Lung (tissue), 16 donors: ENCODE data around the gene RFX3. TPM values are rescaled to one million over a fixed set of nuclear protein-coding genes. Genes with fewer than 3 reads are reported as not detected.

Source experiments
- ATAC-seq: fragments of 200-7000 bp; cut with Tn5 transposase; one replicate; pipeline ENCODE4 v1.9.1; 2020; ENCODE audit warnings: moderate number of reproducible peaks; ENCODE audit not compliant: insufficient read depth, low FRiP score
- DNase-seq, 3 donors: peaks; one replicate each; pipeline ENCODE4 v3.0.0-alpha.2; 2013 to 2017
- H3K27ac ChIP-seq, 2 donors: one replicate each; pipeline ENCODE4 v1.5.1; 2013; ENCODE audit warnings: mild to moderate bottlenecking in 2 of 2, moderate library complexity in 2 of 2, control low read depth in 1 of 2, inconsistent platforms in 1 of 2, low read depth in 1 of 2, low read length in 1 of 2
- H3K27me3 ChIP-seq, 3 donors: one replicate each; pipeline ENCODE4 v1.5.1; 2013; ENCODE audit warnings: low read length in 2 of 3; ENCODE audit not compliant: control insufficient read depth in 3 of 3, insufficient read depth in 3 of 3
- H3K36me3 ChIP-seq, 4 donors: one replicate each; pipeline ENCODE4 v1.5.1; 2013; ENCODE audit warnings: low read length in 4 of 4, mild to moderate bottlenecking in 1 of 4, moderate library complexity in 1 of 4; ENCODE audit not compliant: control insufficient read depth in 4 of 4, insufficient read depth in 4 of 4
- H3K4me1 ChIP-seq, 5 donors: one replicate each; pipeline ENCODE4 v1.5.1; 2013; ENCODE audit warnings: low read length in 5 of 5, mild to moderate bottlenecking in 2 of 5, moderate library complexity in 1 of 5; ENCODE audit not compliant: control insufficient read depth in 5 of 5, insufficient read depth in 5 of 5
- H3K4me3 ChIP-seq: one replicate; pipeline ENCODE4 v1.5.1; 2013; ENCODE audit warnings: mild to moderate bottlenecking, control low read depth, moderate library complexity
- H3K9ac ChIP-seq, 2 donors: one replicate each; pipeline ENCODE4 v1.5.1; 2013; ENCODE audit warnings: low read length in 2 of 2, control low read depth in 1 of 2; ENCODE audit not compliant: insufficient read depth in 1 of 2
- H3K9me3 ChIP-seq, 4 donors: one replicate each; pipeline ENCODE4 v1.5.1; 2013; ENCODE audit warnings: low read length in 3 of 4, mild to moderate bottlenecking in 1 of 4, moderate library complexity in 1 of 4; ENCODE audit not compliant: control insufficient read depth in 4 of 4, insufficient read depth in 3 of 4
- CTCF ChIP-seq: IDR thresholded peaks from 2 replicates; pipeline ENCODE4 v1.5.1; 2012; ENCODE audit warnings: mild to moderate bottlenecking; ENCODE audit errors: control extremely low read depth, extremely low read depth
- WGBS, 2 donors: extraction: QIAGEN DNeasy Blood & Tissue Kit; methylation state at CpG; one replicate each; pipeline ENCODE4 v1.1.7; 2013; 5-methylcytosine and 5-hydroxymethylcytosine counted together
- long read RNA-seq, 5 donors: transcript quantifications; one replicate each; lab custom pipeline, GENCODE V29; 2026
- polyA plus RNA-seq, 2 donors: library from polyadenylated mRNA; stranded (reverse); fragments of 200-250 nt; gene quantifications; one replicate each; pipeline ENCODE4 v1.2.1, GENCODE V29; 2013
- total RNA-seq, 2 donors: library from RNA; depleted of rRNA in 1 of 2; stranded (reverse); fragments of >200 nt in 1 of 2; gene quantifications; one replicate each; pipeline ENCODE4 v1.2.1, GENCODE V29; 2014 to 2021
- donor health status: control.
- donor health status: control.
- donor health status: Bipolar disorder and iron deficiency.
- donor health status: healthy.
- donor health status: DM: yes; HTN: yes; CAD: no.

RFX3 gene
- total RNA-seq (10 to 100 TPM; 24.7 to 45.8 TPM), polyA plus RNA-seq (1 to 10 TPM; 3.3 TPM)
- long read RNA-seq, donor 1, full-length matches to known transcripts, result 1 of 1 reads
- long read RNA-seq, donor 1, partial matches to known transcripts, result 0 of 1 reads
- long read RNA-seq, donor 1, other reads (novel, unspliced or antisense), result 0 of 1 reads
- long read RNA-seq, donor 2, result 0 reads
- long read RNA-seq, donor 3, result 0 reads
- long read RNA-seq, donor 4, partial matches to known transcripts, result 0 of 1 reads
- long read RNA-seq, donor 4, other reads (novel, unspliced or antisense), result 0 of 1 reads
- long read RNA-seq, donor 5, result 0 reads

- WGBS, 2 donors, result 1% methylated on average over 15 to 24 of the region's 24 CpGs
- ATAC-seq, result peak; percentile 91
- Histone ChIP-seq H3K27me3 (no peaks in the 10 kb centered on the region), H3K9ac (peak within 1 kb of the TSS; percentile 97 to 100), H3K4me1 (peaks cover 0 to 27% (median 6%) of the 10 kb centered on the region in 5 donors), H3K36me3 (peaks cover 0 to 13% (median 1%) of the 10 kb centered on the region in 4 donors), H3K9me3 (no peaks in the 10 kb centered on the region), H3K4me3 (peak within 1 kb of the TSS; percentile 88), H3K27ac (peak within 1 kb of the TSS; percentile 99 to 100)
- peak; percentile 97 to 98 (median 98) for DNase-seq
- TF ChIP-seq CTCF, result no peak
Observed at GRCh38 chr9:3525836-3526164, at the start of gene RFX3. RFX3 (minus strand) TSS chr9:3526001; CDS start chr9:3395588, 130,413 bp downstream.

GRCh38 chr9:3571500-3571899 lies 45.7 kb upstream of the RFX3 start:
- TF ChIP-seq CTCF, result no peak

GRCh38 chr9:3569529-3569928 lies 43.7 kb upstream of the RFX3 start:
- H3K4me1 ChIP-seq, result peaks cover 0 to 7% (median 0%) of the 10 kb centered on the region in 5 donors
- TF ChIP-seq CTCF, result no peak
- no peaks in the 10 kb centered on the region for H3K36me3 ChIP-seq
- ATAC-seq (no peak), DNase-seq (no peak)
- H3K27me3 ChIP-seq, result no peaks in the 10 kb centered on the region
- peaks cover 0 to 2% (median 0%) of the 10 kb centered on the region in 4 donors for H3K9me3 ChIP-seq
- H3K9ac ChIP-seq, result no peak overlapping the region
- H3K4me3 ChIP-seq, result no peak overlapping the region
- WGBS, 2 donors, result 94 to 100% methylated on average over 1 of the region's 1 CpG
- no peak overlapping the region for H3K27ac ChIP-seq

More at GRCh38 chr9:3571500-3571899, 45.7 kb upstream of the RFX3 start:
- Histone ChIP-seq H3K36me3 (no peaks in the 10 kb centered on the region), H3K9me3 (no peaks in the 10 kb centered on the region), H3K4me1 (peaks cover 0 to 7% (median 0%) of the 10 kb centered on the region in 5 donors), H3K27me3 (no peaks in the 10 kb centered on the region), H3K4me3 (no peak overlapping the region), H3K27ac (no peak overlapping the region), H3K9ac (no peak overlapping the region)
- WGBS, 2 donors, result 73 to 82% methylated on average over 1 of the region's 1 CpG
- DNase-seq (no peak), ATAC-seq (no peak)
